ENCODE results near the gene SLC26A2.

SLC26A2 gene
- 22.2 to 53.7 (median 40.5) reads per million in 3 experiments for total RNA-seq

- peak; percentile 91 for DNase-seq
These were observed at the start of gene SLC26A2 for GRCh38 chr5:149960272-149961185. SLC26A2 (plus strand) TSS chr5:149960758; CDS start chr5:149977653, 16,895 bp downstream.

- no peak for DNase-seq
These were observed 49.5 kb upstream of the SLC26A2 start for GRCh38 chr5:149911031-149911430.

- no peak for DNase-seq
These were observed 48.2 kb upstream of the SLC26A2 start for GRCh38 chr5:149912226-149912871.

GRCh38 chr5:149913436-149914419, 46.8 kb upstream of the SLC26A2 start:
- DNase-seq, result no peak

- no peak for DNase-seq
These were observed 44.9 kb upstream of the SLC26A2 start for GRCh38 chr5:149915392-149916260.

GRCh38 chr5:149916334-149917072, 44.1 kb upstream of the SLC26A2 start:
- no peak for DNase-seq

- no peak for DNase-seq
These were observed 43.4 kb upstream of the SLC26A2 start for GRCh38 chr5:149917073-149917676.

- no peak for DNase-seq
These were observed 39.0 kb upstream of the SLC26A2 start for GRCh38 chr5:149921597-149921996.

GRCh38 chr5:149922950-149923349, 37.6 kb upstream of the SLC26A2 start:
- no peak for DNase-seq

- DNase-seq, result no peak
These were observed 36.1 kb upstream of the SLC26A2 start for GRCh38 chr5:149924486-149924885.

GRCh38 chr5:149930043-149930748, 30.4 kb upstream of the SLC26A2 start:
- DNase-seq, result no peak

- no peak for DNase-seq
These were observed 29.6 kb upstream of the SLC26A2 start for GRCh38 chr5:149930749-149931574.

GRCh38 chr5:149931992-149932436, 28.5 kb upstream of the SLC26A2 start:
- DNase-seq, result no peak

GRCh38 chr5:149932445-149933350, 27.9 kb upstream of the SLC26A2 start:
- no peak for DNase-seq

- no peak for DNase-seq
These were observed 25.1 kb upstream of the SLC26A2 start for GRCh38 chr5:149935431-149935901.

- no peak for DNase-seq
These were observed 24.4 kb upstream of the SLC26A2 start for GRCh38 chr5:149936044-149936699.

GRCh38 chr5:149936700-149937091, 23.9 kb upstream of the SLC26A2 start:
- no peak for DNase-seq
